ENCODE measurements around the gene CDH16.

The CDH16 gene

GRCh38 chr16:66920924-66921680, 2.4 kb upstream of the CDH16 start:
- DNase-seq (ENCODE audit: low read depth): no peak
- no peak for TF ChIP-seq CTCF (conservative IDR thresholded peaks at IDR 0.05; ENCODE audit: low read length)
- H3K4me3 ChIP-seq (ENCODE audit: low read length): no peak overlapping the region

- TF ChIP-seq CTCF (conservative IDR thresholded peaks at IDR 0.05; ENCODE audit: low read length): no peak
- no peak for DNase-seq (ENCODE audit: low read depth)
- H3K4me3 ChIP-seq (ENCODE audit: low read length): no peak overlapping the region
These were observed 1.6 kb upstream of the CDH16 start for GRCh38 chr16:66920299-66920590.

- no peak for TF ChIP-seq CTCF (conservative IDR thresholded peaks at IDR 0.05; ENCODE audit: low read length)
- no peak overlapping the region for H3K4me3 ChIP-seq (ENCODE audit: low read length)
- DNase-seq (ENCODE audit: low read depth): no peak
These were observed 1.0 kb upstream of the CDH16 start for GRCh38 chr16:66919569-66920298.

- no peak overlapping the region for H3K4me3 ChIP-seq (ENCODE audit: low read length)
- no peak for TF ChIP-seq CTCF (conservative IDR thresholded peaks at IDR 0.05; ENCODE audit: low read length)
These were observed 330 bp downstream of the CDH16 start for GRCh38 chr16:66918355-66918754.

GRCh38 chr16:66917741-66918140, 944 bp downstream of the CDH16 start:
- DNase-seq (ENCODE audit: low read depth): no peak
- TF ChIP-seq CTCF (conservative IDR thresholded peaks at IDR 0.05; ENCODE audit: low read length): no peak
- no peak overlapping the region for H3K4me3 ChIP-seq (ENCODE audit: low read length)

More at GRCh38 chr16:66918355-66918754, 330 bp downstream of the CDH16 start:
- DNase-seq (ENCODE audit: low read depth): no peak

GRCh38 chr16:66916518-66916917, 2.2 kb downstream of the CDH16 start:
- no peak for TF ChIP-seq CTCF (conservative IDR thresholded peaks at IDR 0.05; ENCODE audit: low read length)
- no peak for DNase-seq (ENCODE audit: low read depth)
- no peak overlapping the region for H3K4me3 ChIP-seq (ENCODE audit: low read length)

GRCh38 chr16:66915041-66915440, 3.6 kb downstream of the CDH16 start:
- no peak for DNase-seq (ENCODE audit: low read depth)
- H3K4me3 ChIP-seq (ENCODE audit: low read length): no peak overlapping the region
- TF ChIP-seq CTCF (conservative IDR thresholded peaks at IDR 0.05; ENCODE audit: low read length): no peak

All from AG10803 (cell line).